Gastrocnemius medialis (tissue), 4 donors: ENCODE results near the gene DRC3.

Experiments used
- POLR2A ChIP-seq, 2 donors: fragments of 450-650 bp; IDR thresholded peaks; one replicate each; pipeline ENCODE4 v1.6.1; 2017; ENCODE audit warnings: antibody characterized with exemption in 2 of 2, mild to moderate bottlenecking in 2 of 2, moderate library complexity in 2 of 2
- TF ChIP-seq, protein P1 (sequence below), 5 experiments: fragments of 450-650 bp in 3 of 5; fragments of 200-600 bp in 2 of 5; sonication (generic) in 2 of 5; IDR thresholded peaks in 4 of 5; conservative IDR thresholded peaks in 1 of 5; 1 replicate in 4 of 5; 2 replicates in 1 of 5; pipeline ENCODE4 v1.5.1; 2016 to 2019; ENCODE audit warnings: antibody characterized with exemption in 5 of 5, mild to moderate bottlenecking in 3 of 5, moderate library complexity in 3 of 5

DNA sequence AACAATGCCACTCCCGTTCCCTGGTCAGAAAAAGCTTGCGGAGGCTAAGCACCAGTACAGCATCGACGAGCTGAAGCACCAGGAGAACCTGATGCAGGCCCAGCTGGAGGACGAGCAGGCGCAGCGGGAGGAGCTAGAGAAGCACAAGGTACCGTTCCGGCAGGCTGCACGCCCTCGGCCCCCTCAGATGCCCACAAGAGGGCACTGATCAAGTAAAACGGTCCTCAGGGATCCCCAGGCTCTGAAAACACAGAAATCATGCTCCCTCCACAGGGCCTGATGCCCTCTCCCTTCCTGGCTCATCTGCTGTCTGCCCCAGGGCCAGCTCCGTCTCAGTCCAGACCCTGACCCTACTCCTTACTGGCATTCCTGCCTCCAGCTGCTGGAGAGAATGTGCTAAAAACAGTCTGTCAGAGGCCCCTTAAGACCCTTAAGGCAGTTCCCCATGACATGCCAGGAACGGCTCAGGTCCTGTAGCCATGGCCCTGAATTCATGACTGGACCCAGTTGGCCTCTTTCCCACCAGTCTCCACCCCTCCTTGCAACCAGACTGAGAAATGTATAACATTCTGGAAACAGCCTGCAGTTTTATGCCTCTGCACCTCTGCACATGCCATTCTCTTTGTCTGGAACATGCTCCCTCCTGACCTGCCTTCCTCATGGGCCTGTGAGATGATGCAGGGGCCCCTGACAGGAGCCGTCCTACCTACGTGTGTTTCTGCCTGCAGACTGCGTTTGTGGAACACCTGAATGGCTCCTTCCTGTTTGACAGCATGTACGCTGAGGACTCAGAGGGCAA, 21.8 kb downstream of the DRC3 start:
- TF ChIP-seq, protein P1, sequence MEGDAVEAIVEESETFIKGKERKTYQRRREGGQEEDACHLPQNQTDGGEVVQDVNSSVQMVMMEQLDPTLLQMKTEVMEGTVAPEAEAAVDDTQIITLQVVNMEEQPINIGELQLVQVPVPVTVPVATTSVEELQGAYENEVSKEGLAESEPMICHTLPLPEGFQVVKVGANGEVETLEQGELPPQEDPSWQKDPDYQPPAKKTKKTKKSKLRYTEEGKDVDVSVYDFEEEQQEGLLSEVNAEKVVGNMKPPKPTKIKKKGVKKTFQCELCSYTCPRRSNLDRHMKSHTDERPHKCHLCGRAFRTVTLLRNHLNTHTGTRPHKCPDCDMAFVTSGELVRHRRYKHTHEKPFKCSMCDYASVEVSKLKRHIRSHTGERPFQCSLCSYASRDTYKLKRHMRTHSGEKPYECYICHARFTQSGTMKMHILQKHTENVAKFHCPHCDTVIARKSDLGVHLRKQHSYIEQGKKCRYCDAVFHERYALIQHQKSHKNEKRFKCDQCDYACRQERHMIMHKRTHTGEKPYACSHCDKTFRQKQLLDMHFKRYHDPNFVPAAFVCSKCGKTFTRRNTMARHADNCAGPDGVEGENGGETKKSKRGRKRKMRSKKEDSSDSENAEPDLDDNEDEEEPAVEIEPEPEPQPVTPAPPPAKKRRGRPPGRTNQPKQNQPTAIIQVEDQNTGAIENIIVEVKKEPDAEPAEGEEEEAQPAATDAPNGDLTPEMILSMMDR (IDR thresholded peaks at IDR 0.05 in 4 of 5, conservative IDR thresholded peaks at IDR 0.05 in 1 of 5): no peak
- TF ChIP-seq POLR2A (IDR thresholded peaks at IDR 0.05): no peak
